HCT116 (cell line): Measurements from ENCODE around the gene ZNHIT1. TPM values are rescaled to one million over a fixed set of nuclear protein-coding genes. Genes with fewer than 3 reads are reported as not detected.

ENCODE experiments used
- ATAC-seq: fragments of 200-7000 bp; cut with Tn5 transposase; 2 replicates; pipeline ENCODE4 v1.9.1; 2020; ENCODE audit warnings: mild to moderate bottlenecking, moderate library complexity
- BruUV-seq: library from RNA; stranded (reverse); fragments of 400-500 nt; replicated peaks from 2 replicates; lab custom pipeline; 2021; lab: Mats Ljungman, UMichigan
- CTCF ChIA-PET: fragments of 300-600 bp; sonication (Branson Sonifier 250); formaldehyde crosslinking; loops from one replicate; lab custom pipeline; 2021; ENCODE audit warnings: antibody characterized with exemption; lab: Charles Lee
- POLR2A ChIA-PET: fragments of 300-600, 350-600 bp; sonication (Branson Sonifier 250); formaldehyde crosslinking; loops from one replicate; lab custom pipeline; 2021; ENCODE audit warnings: antibody characterized with exemption; lab: Charles Lee
- RAD21 ChIA-PET, 2 experiments: fragments of 300-600 bp; sonication (Branson Sonifier 250); formaldehyde crosslinking; loops; one replicate each; lab custom pipeline; 2023; ENCODE audit warnings: low total read pairs in 2 of 2; ENCODE audit not compliant: uncharacterized antibody in 2 of 2, unreplicated experiment in 2 of 2, low non-redundant PET in 1 of 2; lab: Charles Lee
- DNase-seq: peaks from one replicate; pipeline ENCODE4 v3.0.0-alpha.2; 2010; ENCODE audit warnings: low read depth, low spot score
- H2AFZ ChIP-seq: fragments of 200-600 bp; shearing (Covaris generic), sonication (generic); 2 replicates; pipeline ENCODE4 v1.6.1; 2017; ENCODE audit warnings: low read depth, mixed run types, mixed read lengths, antibody characterized with exemption, low read length; ENCODE audit not compliant: poor library complexity, severe bottlenecking
- H3K27ac ChIP-seq: 2 replicates; pipeline ENCODE4 v1.5.1; 2012; ENCODE audit warnings: low read depth, low read length
- H3K27me3 ChIP-seq: fragments of 200-600 bp; sonication (generic); 2 replicates; pipeline ENCODE4 v1.6.1; 2016; ENCODE audit warnings: mixed run types, low read length, mixed read lengths; ENCODE audit not compliant: insufficient read depth
- H3K36me3 ChIP-seq, 2 experiments: fragments of 200-500 bp in 1 of 2; fragments of 200-600 bp in 1 of 2; sonication (Bioruptor generic) in 1 of 2; sonication (generic) in 1 of 2; 2 replicates each; pipeline versions ENCODE4 v1.5.1 to v1.6.1; 2014 to 2016; ENCODE audit warnings: low read length in 2 of 2, inconsistent platforms in 1 of 2, mixed read lengths in 1 of 2, mixed run types in 1 of 2; ENCODE audit not compliant: insufficient read depth in 2 of 2, control insufficient read depth in 1 of 2
- H3K4me1 ChIP-seq, 2 experiments: fragments of 200-600 bp in 1 of 2; sonication (generic) in 1 of 2; 2 replicates each; pipeline versions ENCODE4 v1.5.1 to v1.6.1; 2012 to 2017; ENCODE audit warnings: low read length in 2 of 2, inconsistent platforms in 1 of 2, mild to moderate bottlenecking in 1 of 2, mixed read lengths in 1 of 2, mixed run types in 1 of 2, moderate library complexity in 1 of 2; ENCODE audit not compliant: insufficient read depth in 2 of 2, control insufficient read depth in 1 of 2
- H3K4me2 ChIP-seq: fragments of 200-600 bp; sonication (generic); 2 replicates; pipeline ENCODE4 v1.6.1; 2017; ENCODE audit warnings: mixed run types, low read length, mixed read lengths
- H3K4me3 ChIP-seq, 2 experiments: fragments of 200-600 bp in 1 of 2; sonication (generic) in 1 of 2; replicated peaks in 1 of 2; 2 replicates each; pipeline ENCODE4 v1.5.1; 2011 to 2016; ENCODE audit warnings: low read length in 2 of 2, control low read depth in 1 of 2, low read depth in 1 of 2, mild to moderate bottlenecking in 1 of 2, mixed read lengths in 1 of 2, mixed run types in 1 of 2
- H3K79me2 ChIP-seq: fragments of 200-600 bp; sonication (generic); 2 replicates; pipeline ENCODE4 v1.6.1; 2017; ENCODE audit warnings: mild to moderate bottlenecking, mixed run types, low read length, moderate library complexity, mixed read lengths; ENCODE audit not compliant: insufficient read depth
- H3K9ac ChIP-seq: fragments of 200-600 bp; sonication (generic); 2 replicates; pipeline ENCODE4 v1.6.1; 2016; ENCODE audit warnings: low read length, mixed read lengths
- H3K9me2 ChIP-seq: fragments of 200-600 bp; sonication (generic), shearing (Covaris generic); 2 replicates; pipeline ENCODE4 v1.6.1; 2017; ENCODE audit warnings: mixed run types, mild to moderate bottlenecking, moderate library complexity; ENCODE audit not compliant: insufficient read depth
- H3K9me3 ChIP-seq, 2 experiments: fragments of 200-500 bp in 1 of 2; fragments of 200-600 bp in 1 of 2; sonication (Bioruptor generic) in 1 of 2; sonication (generic) in 1 of 2; 2 replicates each; pipeline ENCODE4 v1.6.1; 2014 to 2017; ENCODE audit warnings: low read length in 2 of 2, mixed read lengths in 2 of 2, inconsistent platforms in 1 of 2, low read depth in 1 of 2, mild to moderate bottlenecking in 1 of 2, mixed run types in 1 of 2, moderate library complexity in 1 of 2; ENCODE audit not compliant: control insufficient read depth in 1 of 2, insufficient read depth in 1 of 2
- H4K20me1 ChIP-seq: fragments of 200-600 bp; sonication (generic), shearing (Covaris generic); 2 replicates; pipeline ENCODE4 v1.6.1; 2017; ENCODE audit warnings: mixed run types, mild to moderate bottlenecking, moderate library complexity; ENCODE audit not compliant: insufficient read depth
- CEBPB ChIP-seq: IDR thresholded peaks from 2 replicates; pipeline ENCODE4 v1.6.1; 2012; ENCODE audit warnings: low read depth
- EGR1 ChIP-seq: IDR thresholded peaks from 2 replicates; pipeline ENCODE4 v1.6.1; 2012; ENCODE audit warnings: low read depth
- ELF1 ChIP-seq: IDR thresholded peaks from 2 replicates; pipeline ENCODE4 v1.6.1; 2012; ENCODE audit warnings: low read depth, borderline replicate concordance
- EZH2 ChIP-seq: fragments of 200-600 bp; sonication (generic); IDR thresholded peaks from 2 replicates; pipeline ENCODE4 v1.6.1; 2017; ENCODE audit warnings: antibody characterized with exemption, mixed run types
- EZH2phosphoT487 ChIP-seq: fragments of 200-600 bp; IDR thresholded peaks from 2 replicates; pipeline ENCODE4 v1.6.1; 2018; ENCODE audit warnings: antibody characterized with exemption, borderline replicate concordance
- FOSL1 ChIP-seq: IDR thresholded peaks from 2 replicates; pipeline ENCODE4 v1.6.1; 2012; ENCODE audit warnings: low read depth
- JUND ChIP-seq: IDR thresholded peaks from 2 replicates; pipeline ENCODE4 v1.6.1; 2012
- POLR2A ChIP-seq: IDR thresholded peaks from 2 replicates; pipeline ENCODE4 v1.7.0; 2011; ENCODE audit warnings: borderline replicate concordance; ENCODE audit not compliant: insufficient read depth, insufficient read length; ENCODE audit errors: extremely low read depth
- RAD21 ChIP-seq: IDR thresholded peaks from 2 replicates; pipeline ENCODE4 v1.6.1; 2012; ENCODE audit warnings: low read depth, mild to moderate bottlenecking
- SP1 ChIP-seq: IDR thresholded peaks from 2 replicates; pipeline ENCODE4 v1.6.1; 2012; ENCODE audit warnings: low read depth
- YY1 ChIP-seq: IDR thresholded peaks from 2 replicates; pipeline ENCODE4 v1.6.1; 2011; ENCODE audit warnings: low read length, low read depth, moderate library complexity, mild to moderate bottlenecking; ENCODE audit not compliant: insufficient replicate concordance; ENCODE audit errors: extremely low read depth
- ZFX ChIP-seq: fragments of 450-650 bp; IDR thresholded peaks from 2 replicates; pipeline ENCODE4 v1.6.1; 2017
- intact Hi-C: fragments of 100-400 bp; cut with micrococcal nuclease; formaldehyde crosslinking; loops from 2 replicates; pipeline ENCODE4 v1.10.0; 2022
- total RNA-seq: library from RNA; stranded (reverse); gene quantifications from one replicate; pipeline ENCODE4 v1.2.1, GENCODE V29; 2021; ENCODE audit not compliant: unreplicated experiment
- TF ChIP-seq, protein P1 (sequence below), 3 experiments: fragments of 200-600 bp in 1 of 3; sonication (generic) in 1 of 3; IDR thresholded peaks in 2 of 3; conservative IDR thresholded peaks in 1 of 3; 2 replicates each; pipeline ENCODE4 v1.5.1; 2012 to 2017; ENCODE audit warnings: low read depth in 2 of 3, low read length in 2 of 3, antibody characterized with exemption in 1 of 3, borderline replicate concordance in 1 of 3, control low read depth in 1 of 3, mild to moderate bottlenecking in 1 of 3, mixed read lengths in 1 of 3, mixed run types in 1 of 3, moderate library complexity in 1 of 3; ENCODE audit not compliant: insufficient read depth in 1 of 3
- TF ChIP-seq, protein P2 (sequence below): IDR thresholded peaks from 2 replicates; pipeline ENCODE4 v1.6.1; 2012
- TF ChIP-seq, protein P3 (sequence below): IDR thresholded peaks from 2 replicates; pipeline ENCODE4 v1.6.1; 2011; ENCODE audit warnings: mild to moderate bottlenecking, low read length, moderate library complexity; ENCODE audit not compliant: insufficient replicate concordance; ENCODE audit errors: extremely low read depth

ZNHIT1 gene
- total RNA-seq, 1 experiment from 2014 or later, result 69.4 TPM

DNA sequence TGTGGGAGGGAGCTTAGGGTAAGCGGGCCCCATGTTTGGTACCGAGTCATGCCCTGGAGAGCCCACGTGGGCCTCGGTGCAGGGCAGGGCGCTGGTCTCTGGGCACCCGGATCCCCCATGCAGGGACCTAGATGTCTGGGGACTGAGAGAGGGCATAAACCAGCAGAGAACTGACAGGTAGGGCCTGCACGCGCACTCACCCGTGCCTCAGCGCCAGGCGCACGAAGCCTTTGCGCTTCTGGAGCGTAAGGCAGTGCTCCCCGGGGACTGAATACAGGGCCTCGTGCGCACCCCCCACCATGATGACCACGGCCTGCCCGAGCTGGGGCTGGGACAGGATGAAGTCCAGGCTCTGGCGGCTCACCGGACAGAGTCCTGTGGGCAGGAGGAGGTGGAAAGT lies 20.0 kb upstream of the ZNHIT1 start:
- ChIA-PET POLR2A (no interaction called here), CTCF (no interaction called here), RAD21 (no interaction called here)
- H3K27ac ChIP-seq, result no peak overlapping the region
- TF ChIP-seq, protein P1, sequence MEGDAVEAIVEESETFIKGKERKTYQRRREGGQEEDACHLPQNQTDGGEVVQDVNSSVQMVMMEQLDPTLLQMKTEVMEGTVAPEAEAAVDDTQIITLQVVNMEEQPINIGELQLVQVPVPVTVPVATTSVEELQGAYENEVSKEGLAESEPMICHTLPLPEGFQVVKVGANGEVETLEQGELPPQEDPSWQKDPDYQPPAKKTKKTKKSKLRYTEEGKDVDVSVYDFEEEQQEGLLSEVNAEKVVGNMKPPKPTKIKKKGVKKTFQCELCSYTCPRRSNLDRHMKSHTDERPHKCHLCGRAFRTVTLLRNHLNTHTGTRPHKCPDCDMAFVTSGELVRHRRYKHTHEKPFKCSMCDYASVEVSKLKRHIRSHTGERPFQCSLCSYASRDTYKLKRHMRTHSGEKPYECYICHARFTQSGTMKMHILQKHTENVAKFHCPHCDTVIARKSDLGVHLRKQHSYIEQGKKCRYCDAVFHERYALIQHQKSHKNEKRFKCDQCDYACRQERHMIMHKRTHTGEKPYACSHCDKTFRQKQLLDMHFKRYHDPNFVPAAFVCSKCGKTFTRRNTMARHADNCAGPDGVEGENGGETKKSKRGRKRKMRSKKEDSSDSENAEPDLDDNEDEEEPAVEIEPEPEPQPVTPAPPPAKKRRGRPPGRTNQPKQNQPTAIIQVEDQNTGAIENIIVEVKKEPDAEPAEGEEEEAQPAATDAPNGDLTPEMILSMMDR (IDR thresholded peaks at IDR 0.05 in 2 of 3, conservative IDR thresholded peaks at IDR 0.05 in 1 of 3; ENCODE audit: borderline replicate concordance in 1 of 3, insufficient read depth in 1 of 3, low read depth in 2 of 3, low read length in 2 of 3), result no peak
- no peaks in the 10 kb centered on the region for H3K27me3 ChIP-seq
- H3K36me3 ChIP-seq, result no peaks in the 10 kb centered on the region
- no peaks in the 10 kb centered on the region for H3K79me2 ChIP-seq
- intact Hi-C loops, result loop anchor here (10.0 kb wide), 1 partner anchor 233 kb away; the partner anchor contains the start of gene MUC12
- H3K9me3 ChIP-seq, result no peaks in the 10 kb centered on the region
- H3K9me2 ChIP-seq, result no peaks in the 10 kb centered on the region
- ATAC-seq (no peak), DNase-seq (no peak)
- no peak overlapping the region for H3K4me2 ChIP-seq
- peaks cover 2 to 8% of the 10 kb centered on the region in 2 experiments; a peak in 3 of 4 replicates for H3K4me1 ChIP-seq
- no peak overlapping the region for H3K4me3 ChIP-seq
- H4K20me1 ChIP-seq, result no peaks in the 10 kb centered on the region
- no peak overlapping the region for H2AFZ ChIP-seq
- no TSS peak for BruUV-seq
- H3K9ac ChIP-seq, result no peak overlapping the region

DNA sequence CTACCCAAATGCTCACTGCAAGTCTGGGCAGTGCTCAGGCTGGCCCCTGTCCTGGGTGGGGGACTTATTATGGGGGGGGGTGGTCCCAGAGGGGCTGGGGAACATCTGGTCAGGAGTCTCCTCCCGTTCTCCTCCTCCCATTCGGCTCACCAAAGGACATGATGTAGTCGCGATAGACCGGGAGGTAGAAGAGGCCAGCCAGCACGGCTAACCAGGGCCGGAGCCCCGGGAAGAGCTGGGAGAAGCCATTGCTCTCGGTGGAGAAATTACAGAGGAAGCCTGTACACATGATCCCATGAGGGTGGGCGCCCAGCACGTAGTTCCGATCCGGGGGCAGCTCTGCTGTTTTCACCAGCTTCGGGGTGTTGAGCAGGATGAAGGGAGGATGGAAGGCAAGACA lies 19.5 kb upstream of the ZNHIT1 start:
- no peaks in the 10 kb centered on the region for H4K20me1 ChIP-seq
- ChIA-PET POLR2A (no interaction called here), RAD21 (no interaction called here), CTCF (no interaction called here)
- H3K79me2 ChIP-seq, result no peaks in the 10 kb centered on the region
- peaks cover 0 to 8% of the 10 kb centered on the region in 2 experiments; a peak in 3 of 4 replicates for H3K4me1 ChIP-seq
- DNase-seq (no peak), ATAC-seq (no peak)
- no TSS peak for BruUV-seq
- no peaks in the 10 kb centered on the region for H3K9me2 ChIP-seq
- no peak overlapping the region for H3K4me2 ChIP-seq
- intact Hi-C loops, result loop anchor here (10.0 kb wide), 1 partner anchor 234 kb away; the partner anchor contains the start of gene MUC12
- H2AFZ ChIP-seq, result no peak overlapping the region
- no peak overlapping the region for H3K9ac ChIP-seq
- H3K9me3 ChIP-seq, result no peaks in the 10 kb centered on the region
- H3K4me3 ChIP-seq, result no peak overlapping the region
- no peaks in the 10 kb centered on the region for H3K36me3 ChIP-seq
- no peaks in the 10 kb centered on the region for H3K27me3 ChIP-seq
- no peak overlapping the region for H3K27ac ChIP-seq
- TF ChIP-seq EGR1 (no peak), RAD21 (no peak), CEBPB (no peak), YY1 (no peak), EZH2 (no peak), FOSL1 (no peak), JUND (no peak), POLR2A (no peak), ELF1 (no peak), EZH2phosphoT487 (no peak), ZFX (no peak), SP1 (no peak)
- TF ChIP-seq, protein P2, sequence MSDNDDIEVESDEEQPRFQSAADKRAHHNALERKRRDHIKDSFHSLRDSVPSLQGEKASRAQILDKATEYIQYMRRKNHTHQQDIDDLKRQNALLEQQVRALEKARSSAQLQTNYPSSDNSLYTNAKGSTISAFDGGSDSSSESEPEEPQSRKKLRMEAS, result no peak
- TF ChIP-seq, protein P3, sequence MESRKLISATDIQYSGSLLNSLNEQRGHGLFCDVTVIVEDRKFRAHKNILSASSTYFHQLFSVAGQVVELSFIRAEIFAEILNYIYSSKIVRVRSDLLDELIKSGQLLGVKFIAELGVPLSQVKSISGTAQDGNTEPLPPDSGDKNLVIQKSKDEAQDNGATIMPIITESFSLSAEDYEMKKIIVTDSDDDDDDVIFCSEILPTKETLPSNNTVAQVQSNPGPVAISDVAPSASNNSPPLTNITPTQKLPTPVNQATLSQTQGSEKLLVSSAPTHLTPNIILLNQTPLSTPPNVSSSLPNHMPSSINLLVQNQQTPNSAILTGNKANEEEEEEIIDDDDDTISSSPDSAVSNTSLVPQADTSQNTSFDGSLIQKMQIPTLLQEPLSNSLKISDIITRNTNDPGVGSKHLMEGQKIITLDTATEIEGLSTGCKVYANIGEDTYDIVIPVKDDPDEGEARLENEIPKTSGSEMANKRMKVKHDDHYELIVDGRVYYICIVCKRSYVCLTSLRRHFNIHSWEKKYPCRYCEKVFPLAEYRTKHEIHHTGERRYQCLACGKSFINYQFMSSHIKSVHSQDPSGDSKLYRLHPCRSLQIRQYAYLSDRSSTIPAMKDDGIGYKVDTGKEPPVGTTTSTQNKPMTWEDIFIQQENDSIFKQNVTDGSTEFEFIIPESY, result no peak
